ENCODE data around the gene NUP54.

NUP54 gene

GRCh38 chr4:76120199-76120598 is 28.0 kb downstream of the NUP54 start:
- no peak overlapping the region for H3K27ac ChIP-seq (replicated peaks)
- no peak overlapping the region for H3K4me3 ChIP-seq (replicated peaks; ENCODE audit: insufficient read depth, low read length)
- H3K27me3 ChIP-seq (ENCODE audit: insufficient read depth, poor library complexity, severe bottlenecking), result no peaks in the 10 kb centered on the region

GRCh38 chr4:76117536-76117935 is 30.7 kb downstream of the NUP54 start:
- no peak overlapping the region for H3K4me3 ChIP-seq (replicated peaks; ENCODE audit: insufficient read depth, low read length)
- H3K27me3 ChIP-seq (ENCODE audit: insufficient read depth, poor library complexity, severe bottlenecking), result no peaks in the 10 kb centered on the region
- DNase-seq (ENCODE audit: low read depth in 1 of 2, low spot score in 1 of 2), result no peak
- no peak overlapping the region for H3K27ac ChIP-seq (replicated peaks)
- TF ChIP-seq SPI1 (IDR thresholded peaks at IDR 0.05; ENCODE audit: borderline replicate concordance, low read depth) (no peak), POLR2AphosphoS5 (IDR thresholded peaks at IDR 0.05; ENCODE audit: low read depth) (no peak), CTCF (IDR thresholded peaks at IDR 0.05; ENCODE audit: insufficient read depth, low read length) (no peak), GABPA (IDR thresholded peaks at IDR 0.05; ENCODE audit: low read depth) (no peak)
- TF ChIP-seq, protein P1, sequence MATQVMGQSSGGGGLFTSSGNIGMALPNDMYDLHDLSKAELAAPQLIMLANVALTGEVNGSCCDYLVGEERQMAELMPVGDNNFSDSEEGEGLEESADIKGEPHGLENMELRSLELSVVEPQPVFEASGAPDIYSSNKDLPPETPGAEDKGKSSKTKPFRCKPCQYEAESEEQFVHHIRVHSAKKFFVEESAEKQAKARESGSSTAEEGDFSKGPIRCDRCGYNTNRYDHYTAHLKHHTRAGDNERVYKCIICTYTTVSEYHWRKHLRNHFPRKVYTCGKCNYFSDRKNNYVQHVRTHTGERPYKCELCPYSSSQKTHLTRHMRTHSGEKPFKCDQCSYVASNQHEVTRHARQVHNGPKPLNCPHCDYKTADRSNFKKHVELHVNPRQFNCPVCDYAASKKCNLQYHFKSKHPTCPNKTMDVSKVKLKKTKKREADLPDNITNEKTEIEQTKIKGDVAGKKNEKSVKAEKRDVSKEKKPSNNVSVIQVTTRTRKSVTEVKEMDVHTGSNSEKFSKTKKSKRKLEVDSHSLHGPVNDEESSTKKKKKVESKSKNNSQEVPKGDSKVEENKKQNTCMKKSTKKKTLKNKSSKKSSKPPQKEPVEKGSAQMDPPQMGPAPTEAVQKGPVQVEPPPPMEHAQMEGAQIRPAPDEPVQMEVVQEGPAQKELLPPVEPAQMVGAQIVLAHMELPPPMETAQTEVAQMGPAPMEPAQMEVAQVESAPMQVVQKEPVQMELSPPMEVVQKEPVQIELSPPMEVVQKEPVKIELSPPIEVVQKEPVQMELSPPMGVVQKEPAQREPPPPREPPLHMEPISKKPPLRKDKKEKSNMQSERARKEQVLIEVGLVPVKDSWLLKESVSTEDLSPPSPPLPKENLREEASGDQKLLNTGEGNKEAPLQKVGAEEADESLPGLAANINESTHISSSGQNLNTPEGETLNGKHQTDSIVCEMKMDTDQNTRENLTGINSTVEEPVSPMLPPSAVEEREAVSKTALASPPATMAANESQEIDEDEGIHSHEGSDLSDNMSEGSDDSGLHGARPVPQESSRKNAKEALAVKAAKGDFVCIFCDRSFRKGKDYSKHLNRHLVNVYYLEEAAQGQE (IDR thresholded peaks at IDR 0.05; ENCODE audit: insufficient replicate concordance, low read depth), result no peak

More at GRCh38 chr4:76120199-76120598, 28.0 kb downstream of the NUP54 start:
- TF ChIP-seq CTCF (IDR thresholded peaks at IDR 0.05; ENCODE audit: insufficient read depth, low read length) (no peak), GABPA (IDR thresholded peaks at IDR 0.05; ENCODE audit: low read depth) (no peak)
- TF ChIP-seq, protein P1 (IDR thresholded peaks at IDR 0.05; ENCODE audit: insufficient replicate concordance, low read depth), result no peak
- no peak for DNase-seq (ENCODE audit: low read depth in 1 of 2, low spot score in 1 of 2)

- H3K27ac ChIP-seq (replicated peaks), result no peak overlapping the region
- H3K27me3 ChIP-seq (ENCODE audit: insufficient read depth, poor library complexity, severe bottlenecking), result no peaks in the 10 kb centered on the region
- no peak for DNase-seq (ENCODE audit: low read depth in 1 of 2, low spot score in 1 of 2)
- TF ChIP-seq, protein P1 (IDR thresholded peaks at IDR 0.05; ENCODE audit: insufficient replicate concordance, low read depth), result no peak
- TF ChIP-seq CTCF (IDR thresholded peaks at IDR 0.05; ENCODE audit: insufficient read depth, low read length) (no peak), POLR2AphosphoS5 (IDR thresholded peaks at IDR 0.05; ENCODE audit: low read depth) (no peak), GABPA (IDR thresholded peaks at IDR 0.05; ENCODE audit: low read depth) (no peak), SPI1 (IDR thresholded peaks at IDR 0.05; ENCODE audit: borderline replicate concordance, low read depth) (no peak)
- no peak overlapping the region for H3K4me3 ChIP-seq (replicated peaks; ENCODE audit: insufficient read depth, low read length)
These were observed 31.4 kb downstream of the NUP54 start for GRCh38 chr4:76116821-76117220.

Measured in HL-60 (cell line).